Ectodermal cell (in vitro differentiated cells): Measurements from ENCODE around the gene FAF1.

ENCODE experiments used
- H3K27ac ChIP-seq: 2 replicates; pipeline ENCODE4 v1.7.0; 2013; ENCODE audit warnings: mild to moderate bottlenecking, low read depth, low read length; ENCODE audit not compliant: insufficient read depth, poor library complexity, severe bottlenecking
- H3K27me3 ChIP-seq: 2 replicates; pipeline ENCODE4 v1.7.0; 2013; ENCODE audit warnings: mild to moderate bottlenecking, low read length; ENCODE audit not compliant: insufficient read depth, control insufficient read depth, poor library complexity, severe bottlenecking
- H3K36me3 ChIP-seq: one replicate; pipeline ENCODE4 v1.7.0; 2013; ENCODE audit warnings: low read length; ENCODE audit not compliant: control insufficient read depth, insufficient read depth
- H3K4me1 ChIP-seq: one replicate; pipeline ENCODE4 v1.7.0; 2013; ENCODE audit warnings: low read length; ENCODE audit not compliant: control insufficient read depth, insufficient read depth
- H3K4me3 ChIP-seq: 2 replicates; pipeline ENCODE4 v1.7.0; 2013; ENCODE audit warnings: low read depth, low read length, control low read depth; ENCODE audit not compliant: insufficient read depth
- H3K9me3 ChIP-seq: 2 replicates; pipeline ENCODE4 v1.7.0; 2013; ENCODE audit warnings: mild to moderate bottlenecking, low read length, moderate library complexity; ENCODE audit not compliant: control insufficient read depth
- WGBS, 2 experiments: methylation state at CpG; one replicate each; pipeline ENCODE4 v1.1.7; 2013; ENCODE audit warnings: missing lambda C conversion rate in 2 of 2; 5-methylcytosine and 5-hydroxymethylcytosine counted together

Gene FAF1

DNA sequence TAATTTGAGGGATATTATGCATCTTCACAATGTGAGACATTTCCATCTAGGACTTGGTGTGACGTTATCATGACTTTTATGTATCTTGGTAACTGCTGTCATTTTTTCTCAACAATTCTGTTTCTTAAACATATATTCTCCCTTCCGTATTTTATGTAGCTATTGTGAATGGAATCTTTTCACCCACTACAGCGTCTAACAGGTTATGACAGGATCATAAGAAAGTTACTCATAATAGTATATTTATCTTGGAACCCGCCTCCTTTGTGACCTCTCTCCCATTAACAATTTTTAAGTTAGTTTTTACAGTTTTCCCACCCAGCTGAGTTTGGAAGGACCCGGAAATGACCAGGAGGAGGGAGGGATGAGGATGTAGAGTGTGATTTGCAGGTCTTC, 530.1 kb downstream of the FAF1 start:
- WGBS, 2 experiments: 0 to 16% methylated on average over 1 to 4 of the region's 5 CpGs
- Histone ChIP-seq H3K27me3 (peaks cover 96% of the 10 kb centered on the region), H3K27ac (no peak overlapping the region), H3K36me3 (no peaks in the 10 kb centered on the region), H3K4me1 (peaks cover 8% of the 10 kb centered on the region), H3K4me3 (no peak overlapping the region), H3K9me3 (no peaks in the 10 kb centered on the region)

GRCh38 chr1:50427818-50428779, 532.0 kb downstream of the FAF1 start:
- Histone ChIP-seq H3K27me3 (peaks cover 100% of the 10 kb centered on the region), H3K4me3 (no peak overlapping the region), H3K27ac (no peak overlapping the region), H3K9me3 (no peaks in the 10 kb centered on the region), H3K36me3 (no peaks in the 10 kb centered on the region), H3K4me1 (peaks cover 8% of the 10 kb centered on the region)
- 5 to 6% methylated on average over 35 of the region's 35 CpGs for WGBS, 2 experiments

DNA sequence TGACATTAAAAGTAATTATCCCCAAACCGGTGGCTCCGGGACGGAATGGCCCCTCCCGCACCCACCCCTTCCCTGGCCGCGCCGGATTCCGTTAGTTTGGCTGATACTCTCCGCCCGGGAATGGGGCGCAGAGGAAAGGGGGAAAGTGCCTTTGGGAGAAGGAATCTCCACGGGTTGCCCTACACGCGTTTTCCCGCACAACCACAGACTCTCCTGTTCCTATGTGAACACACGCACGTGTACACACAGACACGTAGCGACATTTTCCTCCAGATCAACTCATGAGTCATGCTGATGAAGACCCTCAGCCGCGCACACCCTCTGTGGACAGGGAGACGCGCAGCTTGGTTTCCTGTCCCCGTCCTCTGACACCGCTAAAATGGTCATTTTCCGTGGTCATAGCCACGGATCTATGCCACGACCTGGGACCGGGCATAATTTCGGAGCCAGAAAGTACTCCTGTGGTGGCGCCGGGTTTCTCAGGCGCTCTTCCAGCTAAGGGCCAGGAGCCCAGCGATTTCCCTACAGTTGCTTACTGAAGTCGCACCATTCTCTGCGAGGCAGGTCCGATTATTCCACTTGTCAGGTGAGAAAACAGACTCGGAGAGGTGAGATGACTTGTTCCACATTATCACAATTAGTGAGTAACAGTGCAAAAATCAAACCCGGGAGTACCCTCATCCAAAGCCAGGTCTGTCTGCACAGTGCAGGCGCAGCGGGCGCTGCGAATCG, 532.8 kb downstream of the FAF1 start:
- H3K27ac ChIP-seq: no peak overlapping the region
- no peaks in the 10 kb centered on the region for H3K9me3 ChIP-seq
- no peak overlapping the region for H3K4me3 ChIP-seq
- peaks cover 15% of the 10 kb centered on the region for H3K4me1 ChIP-seq
- WGBS, 2 experiments: 2 to 3% methylated on average over 44 of the region's 44 CpGs
- H3K36me3 ChIP-seq: no peaks in the 10 kb centered on the region
- peaks cover 100% of the 10 kb centered on the region for H3K27me3 ChIP-seq

GRCh38 chr1:50426702-50427085, 533.4 kb downstream of the FAF1 start:
- Histone ChIP-seq H3K4me1 (peaks cover 15% of the 10 kb centered on the region), H3K27ac (no peak overlapping the region), H3K36me3 (no peaks in the 10 kb centered on the region), H3K9me3 (no peaks in the 10 kb centered on the region), H3K4me3 (no peak overlapping the region), H3K27me3 (peaks cover 100% of the 10 kb centered on the region)
- WGBS, 2 experiments: 2% methylated on average over 27 to 28 of the region's 28 CpGs

DNA sequence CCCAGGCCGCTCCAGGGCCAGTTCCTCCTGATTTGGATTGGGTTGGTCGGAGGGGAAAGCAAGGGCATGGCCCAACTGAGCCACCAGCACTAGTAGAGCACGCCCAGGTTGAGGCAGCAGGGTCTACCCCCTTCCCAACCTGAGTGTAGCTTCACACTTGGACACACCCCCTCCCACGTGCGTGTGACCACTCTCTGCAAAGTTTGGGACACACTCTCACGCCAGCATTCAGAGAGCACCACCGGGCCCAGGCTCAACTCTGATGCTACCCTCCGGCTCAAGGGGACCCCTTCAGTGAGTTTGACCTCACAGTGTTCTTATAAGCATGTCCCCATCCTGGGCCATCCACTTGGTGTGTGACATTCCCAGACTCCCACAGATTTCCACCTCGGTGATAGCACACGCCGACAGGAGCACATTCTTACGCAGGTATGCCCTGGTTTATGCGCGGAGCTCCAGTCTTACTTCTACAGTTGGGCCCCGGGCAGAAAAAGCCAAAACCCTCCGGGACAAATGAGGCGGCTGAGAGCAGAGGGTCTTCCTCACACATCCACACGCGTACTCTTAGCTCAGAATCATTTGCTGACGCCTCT, 533.9 kb downstream of the FAF1 start:
- 5 to 8% methylated on average over 20 of the region's 20 CpGs for WGBS, 2 experiments
- no peak overlapping the region for H3K4me3 ChIP-seq

GRCh38 chr1:50425376-50426107, 534.5 kb downstream of the FAF1 start:
- Histone ChIP-seq H3K36me3 (no peaks in the 10 kb centered on the region), H3K4me3 (no peak overlapping the region), H3K4me1 (peaks cover 12% of the 10 kb centered on the region), H3K9me3 (no peaks in the 10 kb centered on the region), H3K27me3 (peaks cover 100% of the 10 kb centered on the region), H3K27ac (no peak overlapping the region)
- WGBS, 2 experiments: 4% methylated on average over 32 to 34 of the region's 34 CpGs

More for the DNA sequence above, 533.9 kb downstream of the FAF1 start:
- Histone ChIP-seq H3K27me3 (peaks cover 100% of the 10 kb centered on the region), H3K9me3 (no peaks in the 10 kb centered on the region), H3K27ac (no peak overlapping the region), H3K4me1 (peaks cover 15% of the 10 kb centered on the region), H3K36me3 (no peaks in the 10 kb centered on the region)

GRCh38 chr1:50424884-50425375, 535.1 kb downstream of the FAF1 start:
- no peak overlapping the region for H3K27ac ChIP-seq
- H3K27me3 ChIP-seq: peaks cover 100% of the 10 kb centered on the region
- peaks cover 6% of the 10 kb centered on the region for H3K4me1 ChIP-seq
- no peak overlapping the region for H3K4me3 ChIP-seq
- WGBS, 2 experiments: 2 to 3% methylated on average over 40 of the region's 40 CpGs
- H3K9me3 ChIP-seq: no peaks in the 10 kb centered on the region
- H3K36me3 ChIP-seq: no peaks in the 10 kb centered on the region

GRCh38 chr1:50424045-50424883, 535.8 kb downstream of the FAF1 start:
- H3K9me3 ChIP-seq: no peaks in the 10 kb centered on the region
- H3K27ac ChIP-seq: no peak overlapping the region
- peaks cover 6% of the 10 kb centered on the region for H3K4me1 ChIP-seq
- WGBS, 2 experiments: 3 to 5% methylated on average over 33 to 35 of the region's 35 CpGs
- no peak overlapping the region for H3K4me3 ChIP-seq
- H3K27me3 ChIP-seq: peaks cover 100% of the 10 kb centered on the region
- H3K36me3 ChIP-seq: no peaks in the 10 kb centered on the region

DNA sequence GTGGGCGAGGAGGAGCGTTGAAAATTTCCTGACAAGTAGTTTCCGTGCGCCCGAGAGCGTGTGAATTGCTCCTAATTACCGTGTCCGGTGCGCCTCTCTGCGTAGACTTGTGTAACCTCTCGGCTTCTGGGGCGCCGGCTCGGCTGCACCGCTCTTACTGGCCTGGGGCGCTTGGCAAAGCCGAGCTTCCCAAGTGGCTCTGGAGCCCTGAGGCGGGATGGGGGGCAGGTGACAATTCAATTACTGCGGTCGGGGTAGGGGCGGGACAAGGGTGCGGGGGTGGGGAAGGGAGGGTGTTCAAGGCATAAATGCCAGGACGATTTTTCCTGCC, 536.4 kb downstream of the FAF1 start:
- WGBS, 2 experiments: 1% methylated on average over 23 of the region's 23 CpGs
- no peaks in the 10 kb centered on the region for H3K9me3 ChIP-seq
- no peak overlapping the region for H3K4me3 ChIP-seq

More for the DNA sequence above, 536.4 kb downstream of the FAF1 start:
- peaks cover 6% of the 10 kb centered on the region for H3K4me1 ChIP-seq
- no peaks in the 10 kb centered on the region for H3K36me3 ChIP-seq
- H3K27me3 ChIP-seq: peaks cover 100% of the 10 kb centered on the region
- H3K27ac ChIP-seq: no peak overlapping the region
